ENCODE measurements around the gene TCF4.

DNA sequence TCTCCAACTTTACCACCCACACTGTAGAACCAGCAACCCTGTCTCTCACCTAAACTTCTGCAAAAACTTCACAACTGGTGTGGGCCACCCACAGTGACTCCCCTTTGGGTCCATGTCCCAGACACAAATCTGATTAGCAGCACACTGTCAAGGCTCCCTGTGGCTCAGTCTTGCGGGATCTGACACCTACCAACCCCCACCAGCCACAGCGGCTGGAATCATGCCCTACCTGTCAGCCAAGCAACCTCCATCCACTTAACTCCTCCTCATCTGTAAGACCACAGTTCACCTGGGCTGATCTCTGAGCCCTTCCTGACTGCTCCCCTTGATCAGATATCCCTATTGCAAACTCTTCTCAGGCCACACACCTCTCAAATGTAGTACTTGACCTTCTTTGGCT is 14.6 kb downstream of the TCF4 start:
- TF ChIP-seq OVOL2 (CRISPR knock-in tag; IDR thresholded peaks at IDR 0.05; ENCODE audit: borderline replicate concordance) = no peak
- TF ChIP-seq NR3C1 (CRISPR knock-in tag; conservative IDR thresholded peaks at IDR 0.05; ENCODE audit: low read depth) = no peak
- TF ChIP-seq TEAD1 (CRISPR knock-in tag; IDR thresholded peaks at IDR 0.05) = no peak
- TF ChIP-seq, protein P1, sequence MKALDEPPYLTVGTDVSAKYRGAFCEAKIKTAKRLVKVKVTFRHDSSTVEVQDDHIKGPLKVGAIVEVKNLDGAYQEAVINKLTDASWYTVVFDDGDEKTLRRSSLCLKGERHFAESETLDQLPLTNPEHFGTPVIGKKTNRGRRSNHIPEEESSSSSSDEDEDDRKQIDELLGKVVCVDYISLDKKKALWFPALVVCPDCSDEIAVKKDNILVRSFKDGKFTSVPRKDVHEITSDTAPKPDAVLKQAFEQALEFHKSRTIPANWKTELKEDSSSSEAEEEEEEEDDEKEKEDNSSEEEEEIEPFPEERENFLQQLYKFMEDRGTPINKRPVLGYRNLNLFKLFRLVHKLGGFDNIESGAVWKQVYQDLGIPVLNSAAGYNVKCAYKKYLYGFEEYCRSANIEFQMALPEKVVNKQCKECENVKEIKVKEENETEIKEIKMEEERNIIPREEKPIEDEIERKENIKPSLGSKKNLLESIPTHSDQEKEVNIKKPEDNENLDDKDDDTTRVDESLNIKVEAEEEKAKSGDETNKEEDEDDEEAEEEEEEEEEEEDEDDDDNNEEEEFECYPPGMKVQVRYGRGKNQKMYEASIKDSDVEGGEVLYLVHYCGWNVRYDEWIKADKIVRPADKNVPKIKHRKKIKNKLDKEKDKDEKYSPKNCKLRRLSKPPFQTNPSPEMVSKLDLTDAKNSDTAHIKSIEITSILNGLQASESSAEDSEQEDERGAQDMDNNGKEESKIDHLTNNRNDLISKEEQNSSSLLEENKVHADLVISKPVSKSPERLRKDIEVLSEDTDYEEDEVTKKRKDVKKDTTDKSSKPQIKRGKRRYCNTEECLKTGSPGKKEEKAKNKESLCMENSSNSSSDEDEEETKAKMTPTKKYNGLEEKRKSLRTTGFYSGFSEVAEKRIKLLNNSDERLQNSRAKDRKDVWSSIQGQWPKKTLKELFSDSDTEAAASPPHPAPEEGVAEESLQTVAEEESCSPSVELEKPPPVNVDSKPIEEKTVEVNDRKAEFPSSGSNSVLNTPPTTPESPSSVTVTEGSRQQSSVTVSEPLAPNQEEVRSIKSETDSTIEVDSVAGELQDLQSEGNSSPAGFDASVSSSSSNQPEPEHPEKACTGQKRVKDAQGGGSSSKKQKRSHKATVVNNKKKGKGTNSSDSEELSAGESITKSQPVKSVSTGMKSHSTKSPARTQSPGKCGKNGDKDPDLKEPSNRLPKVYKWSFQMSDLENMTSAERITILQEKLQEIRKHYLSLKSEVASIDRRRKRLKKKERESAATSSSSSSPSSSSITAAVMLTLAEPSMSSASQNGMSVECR (CRISPR knock-in tag; IDR thresholded peaks at IDR 0.05; ENCODE audit: borderline replicate concordance) = no peak
- no peak for TF ChIP-seq SP1 (CRISPR knock-in tag; conservative IDR thresholded peaks at IDR 0.05)
- TF ChIP-seq, protein P2, sequence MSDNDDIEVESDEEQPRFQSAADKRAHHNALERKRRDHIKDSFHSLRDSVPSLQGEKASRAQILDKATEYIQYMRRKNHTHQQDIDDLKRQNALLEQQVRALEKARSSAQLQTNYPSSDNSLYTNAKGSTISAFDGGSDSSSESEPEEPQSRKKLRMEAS (CRISPR knock-in tag; IDR thresholded peaks at IDR 0.05) = no peak
- TF ChIP-seq, protein P3, sequence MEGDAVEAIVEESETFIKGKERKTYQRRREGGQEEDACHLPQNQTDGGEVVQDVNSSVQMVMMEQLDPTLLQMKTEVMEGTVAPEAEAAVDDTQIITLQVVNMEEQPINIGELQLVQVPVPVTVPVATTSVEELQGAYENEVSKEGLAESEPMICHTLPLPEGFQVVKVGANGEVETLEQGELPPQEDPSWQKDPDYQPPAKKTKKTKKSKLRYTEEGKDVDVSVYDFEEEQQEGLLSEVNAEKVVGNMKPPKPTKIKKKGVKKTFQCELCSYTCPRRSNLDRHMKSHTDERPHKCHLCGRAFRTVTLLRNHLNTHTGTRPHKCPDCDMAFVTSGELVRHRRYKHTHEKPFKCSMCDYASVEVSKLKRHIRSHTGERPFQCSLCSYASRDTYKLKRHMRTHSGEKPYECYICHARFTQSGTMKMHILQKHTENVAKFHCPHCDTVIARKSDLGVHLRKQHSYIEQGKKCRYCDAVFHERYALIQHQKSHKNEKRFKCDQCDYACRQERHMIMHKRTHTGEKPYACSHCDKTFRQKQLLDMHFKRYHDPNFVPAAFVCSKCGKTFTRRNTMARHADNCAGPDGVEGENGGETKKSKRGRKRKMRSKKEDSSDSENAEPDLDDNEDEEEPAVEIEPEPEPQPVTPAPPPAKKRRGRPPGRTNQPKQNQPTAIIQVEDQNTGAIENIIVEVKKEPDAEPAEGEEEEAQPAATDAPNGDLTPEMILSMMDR (IDR thresholded peaks at IDR 0.05) = no peak
- TF ChIP-seq RELA (CRISPR knock-in tag; IDR thresholded peaks at IDR 0.05; ENCODE audit: borderline replicate concordance) = no peak
- TF ChIP-seq, protein P4, sequence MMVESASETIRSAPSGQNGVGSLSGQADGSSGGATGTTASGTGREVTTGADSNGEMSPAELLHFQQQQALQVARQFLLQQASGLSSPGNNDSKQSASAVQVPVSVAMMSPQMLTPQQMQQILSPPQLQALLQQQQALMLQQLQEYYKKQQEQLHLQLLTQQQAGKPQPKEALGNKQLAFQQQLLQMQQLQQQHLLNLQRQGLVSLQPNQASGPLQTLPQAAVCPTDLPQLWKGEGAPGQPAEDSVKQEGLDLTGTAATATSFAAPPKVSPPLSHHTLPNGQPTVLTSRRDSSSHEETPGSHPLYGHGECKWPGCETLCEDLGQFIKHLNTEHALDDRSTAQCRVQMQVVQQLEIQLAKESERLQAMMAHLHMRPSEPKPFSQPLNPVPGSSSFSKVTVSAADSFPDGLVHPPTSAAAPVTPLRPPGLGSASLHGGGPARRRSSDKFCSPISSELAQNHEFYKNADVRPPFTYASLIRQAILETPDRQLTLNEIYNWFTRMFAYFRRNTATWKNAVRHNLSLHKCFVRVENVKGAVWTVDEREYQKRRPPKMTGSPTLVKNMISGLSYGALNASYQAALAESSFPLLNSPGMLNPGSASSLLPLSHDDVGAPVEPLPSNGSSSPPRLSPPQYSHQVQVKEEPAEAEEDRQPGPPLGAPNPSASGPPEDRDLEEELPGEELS (CRISPR knock-in tag; IDR thresholded peaks at IDR 0.05) = no peak

Measured in WTC11 (cell line).